Ishikawa (cell line): ENCODE data around the gene HIVEP2.

Experiments
- CEBPB ChIP-seq: IDR thresholded peaks from 2 replicates; pipeline ENCODE4 v1.6.1; 2012
- CREB1 ChIP-seq: IDR thresholded peaks from 2 replicates; pipeline ENCODE4 v1.6.1; 2012; ENCODE audit warnings: low read depth
- EGR1 ChIP-seq: IDR thresholded peaks from 2 replicates; pipeline ENCODE4 v1.6.1; 2012
- EP300 ChIP-seq: IDR thresholded peaks from 2 replicates; pipeline ENCODE4 v1.6.1; 2012; ENCODE audit warnings: borderline replicate concordance
- FOXM1 ChIP-seq: IDR thresholded peaks from 2 replicates; pipeline ENCODE4 v1.6.1; 2012; ENCODE audit warnings: low read depth, borderline replicate concordance
- NFIC ChIP-seq: IDR thresholded peaks from 2 replicates; pipeline ENCODE4 v1.6.1; 2012
- RAD21 ChIP-seq: IDR thresholded peaks from 2 replicates; pipeline ENCODE4 v1.6.1; 2012; ENCODE audit warnings: low read depth
- TAF1 ChIP-seq: IDR thresholded peaks from 2 replicates; pipeline ENCODE4 v1.6.1; 2012; ENCODE audit warnings: low read depth, mild to moderate bottlenecking
- TCF12 ChIP-seq: IDR thresholded peaks from 2 replicates; pipeline ENCODE4 v1.6.1; 2012; ENCODE audit warnings: low read depth
- TEAD4 ChIP-seq: IDR thresholded peaks from 2 replicates; pipeline ENCODE4 v1.6.1; 2012
- YY1 ChIP-seq: IDR thresholded peaks from 2 replicates; pipeline ENCODE4 v1.6.1; 2012; ENCODE audit warnings: low read depth
- ZBTB7A ChIP-seq: IDR thresholded peaks from 2 replicates; pipeline ENCODE4 v1.6.1; 2012; ENCODE audit warnings: low read depth
- TF ChIP-seq, protein P1 (sequence below): IDR thresholded peaks from 2 replicates; pipeline ENCODE4 v1.6.1; 2012
- TF ChIP-seq, protein P2 (sequence below): IDR thresholded peaks from 2 replicates; pipeline ENCODE4 v1.6.1; 2012
- TF ChIP-seq, protein P3 (sequence below): IDR thresholded peaks from 2 replicates; pipeline ENCODE4 v1.6.1; 2012; ENCODE audit warnings: low read depth, mild to moderate bottlenecking

HIVEP2 gene

DNA sequence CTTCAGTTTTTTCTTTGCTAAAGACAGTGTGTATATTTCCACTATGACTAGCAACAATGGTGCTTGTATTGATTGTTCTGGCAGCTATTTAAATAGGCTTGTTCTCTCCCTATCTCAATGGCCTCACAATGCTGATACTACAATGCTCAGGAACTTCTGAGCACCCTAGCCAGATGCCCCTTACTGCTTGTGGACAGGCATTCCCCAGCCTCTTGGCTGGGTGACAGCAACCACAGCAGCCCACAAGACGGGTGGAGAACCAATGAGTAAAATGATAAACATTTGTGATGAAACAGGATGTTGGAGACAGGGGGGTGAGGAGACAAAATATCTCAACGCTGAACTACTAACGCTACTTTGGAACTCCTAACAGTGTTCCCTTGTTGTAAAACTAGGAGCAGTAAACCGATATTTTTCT lies 42.3 kb downstream of the HIVEP2 start:
- TF ChIP-seq FOXM1 (no peak), NFIC (peak; percentile 36; the same call in 1 of the 2 replicates)
- TF ChIP-seq, protein P1, sequence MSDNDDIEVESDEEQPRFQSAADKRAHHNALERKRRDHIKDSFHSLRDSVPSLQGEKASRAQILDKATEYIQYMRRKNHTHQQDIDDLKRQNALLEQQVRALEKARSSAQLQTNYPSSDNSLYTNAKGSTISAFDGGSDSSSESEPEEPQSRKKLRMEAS: no peak

DNA sequence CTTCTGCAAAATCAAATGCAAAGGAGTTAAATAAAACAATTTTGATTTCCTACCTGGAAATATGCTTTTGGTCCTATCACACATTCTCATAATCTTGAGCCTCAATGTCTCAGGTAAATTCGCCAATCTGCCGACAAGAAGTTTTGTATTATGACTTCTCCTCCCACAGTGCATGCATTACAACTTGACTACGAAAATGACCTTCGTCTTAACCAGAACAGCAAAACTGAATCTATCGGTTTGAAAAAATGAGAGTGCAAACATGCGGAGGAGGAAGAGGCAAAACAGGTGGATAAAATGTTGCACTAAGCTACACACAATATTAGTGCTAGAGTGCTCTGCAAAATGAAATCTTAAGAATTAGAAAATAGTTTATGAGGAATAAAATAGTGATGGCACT lies 43.4 kb downstream of the HIVEP2 start:
- TF ChIP-seq TAF1 (no peak), ZBTB7A (no peak), NFIC (no peak), TEAD4 (no peak), FOXM1 (no peak), EP300 (no peak), CREB1 (no peak), EGR1 (no peak), YY1 (no peak), CEBPB (no peak), TCF12 (no peak), RAD21 (no peak)
- TF ChIP-seq, protein P2, sequence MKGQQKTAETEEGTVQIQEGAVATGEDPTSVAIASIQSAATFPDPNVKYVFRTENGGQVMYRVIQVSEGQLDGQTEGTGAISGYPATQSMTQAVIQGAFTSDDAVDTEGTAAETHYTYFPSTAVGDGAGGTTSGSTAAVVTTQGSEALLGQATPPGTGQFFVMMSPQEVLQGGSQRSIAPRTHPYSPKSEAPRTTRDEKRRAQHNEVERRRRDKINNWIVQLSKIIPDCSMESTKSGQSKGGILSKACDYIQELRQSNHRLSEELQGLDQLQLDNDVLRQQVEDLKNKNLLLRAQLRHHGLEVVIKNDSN: no peak
- TF ChIP-seq, protein P1: no peak
- TF ChIP-seq, protein P3, sequence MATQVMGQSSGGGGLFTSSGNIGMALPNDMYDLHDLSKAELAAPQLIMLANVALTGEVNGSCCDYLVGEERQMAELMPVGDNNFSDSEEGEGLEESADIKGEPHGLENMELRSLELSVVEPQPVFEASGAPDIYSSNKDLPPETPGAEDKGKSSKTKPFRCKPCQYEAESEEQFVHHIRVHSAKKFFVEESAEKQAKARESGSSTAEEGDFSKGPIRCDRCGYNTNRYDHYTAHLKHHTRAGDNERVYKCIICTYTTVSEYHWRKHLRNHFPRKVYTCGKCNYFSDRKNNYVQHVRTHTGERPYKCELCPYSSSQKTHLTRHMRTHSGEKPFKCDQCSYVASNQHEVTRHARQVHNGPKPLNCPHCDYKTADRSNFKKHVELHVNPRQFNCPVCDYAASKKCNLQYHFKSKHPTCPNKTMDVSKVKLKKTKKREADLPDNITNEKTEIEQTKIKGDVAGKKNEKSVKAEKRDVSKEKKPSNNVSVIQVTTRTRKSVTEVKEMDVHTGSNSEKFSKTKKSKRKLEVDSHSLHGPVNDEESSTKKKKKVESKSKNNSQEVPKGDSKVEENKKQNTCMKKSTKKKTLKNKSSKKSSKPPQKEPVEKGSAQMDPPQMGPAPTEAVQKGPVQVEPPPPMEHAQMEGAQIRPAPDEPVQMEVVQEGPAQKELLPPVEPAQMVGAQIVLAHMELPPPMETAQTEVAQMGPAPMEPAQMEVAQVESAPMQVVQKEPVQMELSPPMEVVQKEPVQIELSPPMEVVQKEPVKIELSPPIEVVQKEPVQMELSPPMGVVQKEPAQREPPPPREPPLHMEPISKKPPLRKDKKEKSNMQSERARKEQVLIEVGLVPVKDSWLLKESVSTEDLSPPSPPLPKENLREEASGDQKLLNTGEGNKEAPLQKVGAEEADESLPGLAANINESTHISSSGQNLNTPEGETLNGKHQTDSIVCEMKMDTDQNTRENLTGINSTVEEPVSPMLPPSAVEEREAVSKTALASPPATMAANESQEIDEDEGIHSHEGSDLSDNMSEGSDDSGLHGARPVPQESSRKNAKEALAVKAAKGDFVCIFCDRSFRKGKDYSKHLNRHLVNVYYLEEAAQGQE: no peak

DNA sequence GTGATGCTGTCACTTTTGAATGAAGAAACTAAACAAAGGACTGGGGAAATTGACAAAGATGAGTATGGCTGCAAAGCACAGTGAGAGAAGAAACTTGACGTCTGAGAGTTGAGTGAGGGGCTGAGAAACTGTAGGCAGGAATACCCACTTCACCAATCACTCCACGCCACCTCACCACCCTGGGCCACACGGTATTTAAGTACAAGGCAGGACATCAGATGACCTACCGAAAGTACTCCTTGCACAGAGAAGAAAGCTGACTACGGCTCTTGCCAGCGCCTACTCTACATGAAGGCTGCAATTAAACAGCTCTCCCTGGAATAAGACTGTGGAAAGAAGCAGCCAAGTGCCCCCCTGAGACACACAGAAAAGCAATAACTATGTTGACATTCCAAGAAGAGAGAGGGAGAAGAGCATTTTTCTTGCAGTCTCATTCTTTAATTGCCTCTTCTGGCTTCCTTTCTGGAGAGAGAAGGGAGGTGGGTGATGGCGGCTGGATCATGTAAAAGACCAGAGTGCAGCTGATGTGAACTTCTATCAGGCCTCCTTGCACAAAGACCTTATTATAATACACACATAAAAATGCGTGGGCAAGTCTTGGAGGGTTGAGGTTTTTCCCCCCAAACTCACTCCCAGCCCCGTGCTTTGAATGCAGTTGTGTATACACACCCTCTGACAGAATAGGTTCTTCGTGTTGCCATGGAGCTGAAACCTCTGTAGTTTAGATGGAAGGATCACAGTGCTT lies 44.6 kb downstream of the HIVEP2 start:
- no peak for TF ChIP-seq TAF1
- no peak for TF ChIP-seq FOXM1
- no peak for TF ChIP-seq YY1
- no peak for TF ChIP-seq EGR1
- TF ChIP-seq, protein P1: no peak
- TF ChIP-seq RAD21: no peak
- TF ChIP-seq ZBTB7A: no peak
- no peak for TF ChIP-seq EP300
- TF ChIP-seq, protein P3: no peak
- TF ChIP-seq CREB1: no peak

DNA sequence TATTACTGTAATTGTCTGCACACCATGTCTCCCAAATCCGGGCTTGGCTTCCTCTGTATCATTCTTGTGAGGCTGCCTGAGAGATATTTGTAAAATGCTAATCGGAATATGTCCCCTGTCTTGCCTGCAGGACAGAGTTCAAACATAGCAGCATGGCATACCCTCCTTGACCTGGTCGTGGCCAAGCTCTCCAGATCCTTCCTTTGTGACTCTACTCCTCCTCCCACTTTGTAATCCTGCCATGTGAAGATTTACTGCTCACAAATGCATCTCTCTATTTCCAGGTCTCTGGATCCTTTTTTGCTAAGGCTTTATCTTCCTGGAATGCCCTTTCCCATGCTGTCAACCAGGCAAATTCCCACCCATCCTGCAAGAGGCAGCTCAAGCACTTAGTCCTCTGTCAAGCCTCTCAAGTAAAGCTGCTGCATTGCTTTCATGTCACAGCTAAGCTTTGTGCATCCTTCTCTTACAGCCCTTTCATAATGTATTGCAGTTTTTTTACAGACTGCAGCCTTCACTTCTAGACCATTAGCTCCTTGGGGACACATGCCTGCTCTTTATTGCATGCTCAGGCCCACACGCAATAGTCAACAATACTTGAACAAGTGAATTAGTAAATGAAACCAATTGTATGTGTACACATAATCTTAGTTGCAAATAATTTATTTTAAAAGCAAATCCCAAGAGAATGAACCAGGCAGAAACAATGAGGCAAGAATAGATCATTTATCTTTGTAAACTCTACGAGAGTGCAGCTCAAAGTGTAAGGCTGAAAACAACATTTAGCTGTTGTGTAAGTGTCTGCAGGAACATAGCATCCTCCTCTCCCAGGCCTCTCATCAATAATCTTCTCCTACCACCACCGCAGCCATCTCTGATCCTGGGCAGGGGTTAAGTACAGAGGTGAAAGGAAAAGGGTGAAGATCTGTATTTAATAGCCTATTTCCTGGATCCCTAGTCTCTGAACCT lies 45.8 kb downstream of the HIVEP2 start:
- TF ChIP-seq YY1 (no peak), TCF12 (no peak), NFIC (no peak), ZBTB7A (no peak), EGR1 (no peak), CEBPB (no peak), FOXM1 (no peak), CREB1 (no peak), TAF1 (no peak), RAD21 (no peak), TEAD4 (no peak), EP300 (no peak)
- TF ChIP-seq, protein P1: no peak
- TF ChIP-seq, protein P3: no peak
- TF ChIP-seq, protein P2: no peak
